ENCODE results near the gene SPNS2.

DNA sequence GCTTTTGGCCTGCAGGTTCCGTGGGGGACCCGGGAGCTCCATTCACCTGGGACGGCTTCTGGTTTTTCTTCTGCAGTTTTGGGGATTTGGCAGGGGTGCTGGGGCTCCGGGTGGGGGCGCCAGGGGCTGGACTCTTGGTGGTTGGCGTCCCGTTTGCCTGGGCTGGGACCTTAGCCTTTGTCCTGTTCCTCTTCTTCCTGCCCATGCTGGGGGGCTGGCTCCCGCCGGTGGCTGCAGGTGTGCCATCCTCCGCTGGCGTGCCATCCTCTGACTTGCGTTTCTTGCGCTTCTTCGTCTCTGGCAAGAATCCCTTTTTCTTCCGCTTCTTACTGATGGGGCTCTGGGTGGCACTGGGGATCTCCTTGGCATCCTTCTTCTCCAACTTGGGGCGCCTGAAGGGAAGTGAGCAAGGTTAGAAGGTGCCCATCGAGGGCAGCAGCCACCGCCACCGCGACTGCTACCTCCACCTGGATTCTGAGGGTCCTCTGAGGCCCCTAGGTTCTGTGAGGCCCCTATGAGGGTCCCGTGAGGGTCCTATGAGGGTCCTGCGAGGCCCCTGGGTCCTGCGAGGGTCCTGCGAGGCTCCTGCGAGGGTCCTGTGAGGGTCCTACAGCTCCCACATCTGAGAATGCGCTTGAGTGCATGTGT, 41.0 kb downstream of the SPNS2 start:
- TF ChIP-seq, protein P1, sequence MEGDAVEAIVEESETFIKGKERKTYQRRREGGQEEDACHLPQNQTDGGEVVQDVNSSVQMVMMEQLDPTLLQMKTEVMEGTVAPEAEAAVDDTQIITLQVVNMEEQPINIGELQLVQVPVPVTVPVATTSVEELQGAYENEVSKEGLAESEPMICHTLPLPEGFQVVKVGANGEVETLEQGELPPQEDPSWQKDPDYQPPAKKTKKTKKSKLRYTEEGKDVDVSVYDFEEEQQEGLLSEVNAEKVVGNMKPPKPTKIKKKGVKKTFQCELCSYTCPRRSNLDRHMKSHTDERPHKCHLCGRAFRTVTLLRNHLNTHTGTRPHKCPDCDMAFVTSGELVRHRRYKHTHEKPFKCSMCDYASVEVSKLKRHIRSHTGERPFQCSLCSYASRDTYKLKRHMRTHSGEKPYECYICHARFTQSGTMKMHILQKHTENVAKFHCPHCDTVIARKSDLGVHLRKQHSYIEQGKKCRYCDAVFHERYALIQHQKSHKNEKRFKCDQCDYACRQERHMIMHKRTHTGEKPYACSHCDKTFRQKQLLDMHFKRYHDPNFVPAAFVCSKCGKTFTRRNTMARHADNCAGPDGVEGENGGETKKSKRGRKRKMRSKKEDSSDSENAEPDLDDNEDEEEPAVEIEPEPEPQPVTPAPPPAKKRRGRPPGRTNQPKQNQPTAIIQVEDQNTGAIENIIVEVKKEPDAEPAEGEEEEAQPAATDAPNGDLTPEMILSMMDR (IDR thresholded peaks at IDR 0.05) = no peak
- TF ChIP-seq POLR2AphosphoS5 (IDR thresholded peaks at IDR 0.05; ENCODE audit: insufficient read depth in 1 of 2, low read depth in 1 of 2) (no peak), POLR2A (IDR thresholded peaks at IDR 0.05) (no peak)

Measured in vagina (tissue), 2 donors.